C4-2B (cell line): ENCODE measurements around the gene CKS1B.
A peak's percentile ranks its signal among the peaks of the same experiment; 100 is the strongest.
"Not testable (repeated sequence)": the region's sequence is repeated elsewhere in the genome, so short reads cannot be mapped to it uniquely, and the experiment has no call there.

Experiments
- H3K27ac ChIP-seq: fragments of 450-650 bp; 2 replicates; pipeline ENCODE4 v1.5.1; 2017
- ZFX ChIP-seq: fragments of 450-650 bp; IDR thresholded peaks from 2 replicates; pipeline ENCODE4 v1.6.1; 2017
- TF ChIP-seq, protein P1 (sequence below): fragments of 450-650 bp; conservative IDR thresholded peaks from 2 replicates; pipeline ENCODE4 v1.5.1; 2017; ENCODE audit warnings: mild to moderate bottlenecking

Gene CKS1B

DNA sequence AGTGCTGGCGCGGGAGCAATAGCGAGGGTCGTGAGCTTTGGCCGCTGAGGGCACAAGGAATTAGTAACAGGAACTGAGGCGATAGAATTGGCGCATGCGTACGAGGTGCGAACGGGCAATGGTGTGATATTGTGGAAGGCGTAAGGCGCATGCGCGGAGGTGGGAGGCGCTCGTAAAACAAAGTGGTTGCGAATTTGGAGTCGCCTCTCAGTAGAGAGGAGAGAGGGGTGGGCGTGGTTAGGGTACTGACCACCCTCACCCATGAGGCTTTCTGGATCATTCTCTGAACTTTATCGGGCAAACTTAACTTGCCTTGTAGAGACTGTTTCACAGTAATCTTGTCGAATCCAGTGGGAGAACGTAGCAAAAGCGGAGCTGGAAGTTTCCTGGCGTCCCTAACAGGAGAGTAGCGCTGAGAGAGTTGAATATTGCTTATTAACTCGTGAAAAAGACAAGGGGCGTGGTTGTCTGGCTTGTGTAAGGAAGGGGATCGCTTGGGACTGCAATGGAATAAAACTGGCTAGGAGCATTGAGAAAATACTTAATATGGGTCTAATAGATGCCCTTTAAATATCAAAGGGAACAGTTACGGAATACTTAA lies 427 bp downstream of the CKS1B start:
- no peak for TF ChIP-seq ZFX
- TF ChIP-seq, protein P1, sequence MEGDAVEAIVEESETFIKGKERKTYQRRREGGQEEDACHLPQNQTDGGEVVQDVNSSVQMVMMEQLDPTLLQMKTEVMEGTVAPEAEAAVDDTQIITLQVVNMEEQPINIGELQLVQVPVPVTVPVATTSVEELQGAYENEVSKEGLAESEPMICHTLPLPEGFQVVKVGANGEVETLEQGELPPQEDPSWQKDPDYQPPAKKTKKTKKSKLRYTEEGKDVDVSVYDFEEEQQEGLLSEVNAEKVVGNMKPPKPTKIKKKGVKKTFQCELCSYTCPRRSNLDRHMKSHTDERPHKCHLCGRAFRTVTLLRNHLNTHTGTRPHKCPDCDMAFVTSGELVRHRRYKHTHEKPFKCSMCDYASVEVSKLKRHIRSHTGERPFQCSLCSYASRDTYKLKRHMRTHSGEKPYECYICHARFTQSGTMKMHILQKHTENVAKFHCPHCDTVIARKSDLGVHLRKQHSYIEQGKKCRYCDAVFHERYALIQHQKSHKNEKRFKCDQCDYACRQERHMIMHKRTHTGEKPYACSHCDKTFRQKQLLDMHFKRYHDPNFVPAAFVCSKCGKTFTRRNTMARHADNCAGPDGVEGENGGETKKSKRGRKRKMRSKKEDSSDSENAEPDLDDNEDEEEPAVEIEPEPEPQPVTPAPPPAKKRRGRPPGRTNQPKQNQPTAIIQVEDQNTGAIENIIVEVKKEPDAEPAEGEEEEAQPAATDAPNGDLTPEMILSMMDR, result no peak
- peak overlapping the region; percentile 84 for H3K27ac ChIP-seq

- TF ChIP-seq ZFX, result no peak
- TF ChIP-seq, protein P1, result no peak
Observed at GRCh38 chr1:154975409-154976059, 1.1 kb downstream of the CKS1B start.

DNA sequence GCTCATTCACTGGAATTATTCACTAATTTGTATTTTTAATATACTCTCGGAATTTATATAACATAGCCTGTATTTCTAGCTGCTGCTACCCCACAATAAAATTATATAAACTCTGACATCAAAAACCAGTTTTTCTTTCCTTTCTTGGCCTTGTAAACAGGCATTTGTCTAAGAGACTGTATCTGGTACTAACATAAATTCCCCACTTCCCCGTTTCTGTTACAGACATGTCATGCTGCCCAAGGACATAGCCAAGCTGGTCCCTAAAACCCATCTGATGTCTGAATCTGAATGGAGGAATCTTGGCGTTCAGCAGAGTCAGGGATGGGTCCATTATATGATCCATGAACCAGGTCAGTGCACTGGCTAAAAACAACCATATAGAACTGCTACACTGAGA lies 3.3 kb downstream of the CKS1B start:
- not testable (repeated sequence) for H3K27ac ChIP-seq

More at GRCh38 chr1:154975409-154976059, 1.1 kb downstream of the CKS1B start:
- peak overlapping the region; percentile 84 for H3K27ac ChIP-seq

GRCh38 chr1:154978360-154978759 lies 3.9 kb downstream of the CKS1B start:
- TF ChIP-seq ZFX, result no peak
- TF ChIP-seq, protein P1, result no peak
- no peak overlapping the region for H3K27ac ChIP-seq

- H3K27ac ChIP-seq, result peak overlapping the region; percentile 82
- TF ChIP-seq, protein P1, result no peak
- no peak for TF ChIP-seq ZFX
Observed at GRCh38 chr1:154982341-154982740, 7.9 kb downstream of the CKS1B start.

DNA sequence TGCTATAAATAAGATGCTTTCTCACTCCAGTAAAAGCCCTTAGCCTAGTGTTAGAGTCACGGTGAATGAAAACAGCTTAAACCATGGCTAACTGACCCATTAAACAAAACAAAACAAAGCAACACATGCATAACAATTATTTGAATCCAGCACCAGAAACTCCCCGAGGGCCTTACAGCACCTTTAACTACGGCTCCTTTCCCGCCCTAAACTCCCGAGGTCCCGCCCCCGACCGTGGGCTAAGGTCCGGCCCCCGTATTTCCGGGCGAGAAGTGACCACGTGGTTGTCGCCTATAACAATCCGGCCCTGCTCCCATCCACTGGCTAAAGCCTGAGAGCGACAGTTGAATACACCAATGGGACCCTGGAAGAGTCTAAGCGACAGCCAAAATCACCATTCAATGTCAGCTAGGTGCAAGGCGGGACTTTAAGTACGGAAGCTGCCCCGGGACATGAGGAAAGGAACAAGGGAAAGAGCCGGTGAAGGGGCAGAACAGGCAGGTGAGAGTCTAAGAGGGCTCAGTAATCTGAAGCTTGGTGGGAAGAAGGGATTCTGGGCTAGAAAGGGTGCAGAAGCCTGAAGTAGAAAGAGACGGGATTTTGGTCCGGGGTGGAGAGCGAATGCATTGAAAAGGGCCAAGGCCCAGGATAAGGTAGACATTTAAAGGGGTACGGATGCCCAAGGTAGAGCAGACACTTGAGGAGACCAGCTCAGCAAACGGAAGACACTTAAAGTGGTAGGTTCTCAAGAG lies 8.6 kb downstream of the CKS1B start, which contains the start of gene FLAD1:
FLAD1 (plus strand) TSS at position 448 of the 752 bp plus-strand sequence. CDS start 351 bp downstream, outside the sequence.
- peak within 1 kb of the TSS; percentile 82 for H3K27ac ChIP-seq
- no peak for TF ChIP-seq ZFX
- TF ChIP-seq, protein P1, result no peak

GRCh38 chr1:154983776-154984466 lies 9.4 kb downstream of the CKS1B start:
- H3K27ac ChIP-seq, result peak overlapping the region; percentile 82
- TF ChIP-seq, protein P1, result no peak
- no peak for TF ChIP-seq ZFX

DNA sequence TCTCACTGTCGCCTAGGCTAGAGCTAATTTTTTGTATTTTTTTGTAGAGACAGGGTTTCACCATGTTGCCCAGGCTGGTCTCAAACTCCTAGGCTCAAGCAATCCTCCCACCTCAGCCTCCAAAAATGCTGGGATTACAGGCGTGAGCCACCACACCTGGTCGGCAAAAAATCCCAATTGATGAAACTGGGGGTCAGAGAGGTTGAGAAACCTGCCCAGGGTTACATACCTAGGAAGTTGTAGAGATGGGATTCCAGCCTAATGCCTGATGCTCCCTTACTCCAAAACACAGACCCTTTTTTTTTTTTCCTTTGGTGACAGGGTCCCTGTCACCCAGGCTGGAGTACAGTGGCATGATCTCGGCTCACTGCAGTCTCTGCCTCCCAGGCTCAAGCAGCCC lies 12.3 kb downstream of the CKS1B start:
- not testable (repeated sequence) for H3K27ac ChIP-seq
